Colonic mucosa (tissue), 4 donors: Measurements from ENCODE around the gene STAT2. TPM values are rescaled to one million over a fixed set of nuclear protein-coding genes. Genes with fewer than 3 reads are reported as not detected.
A peak's percentile ranks its signal among the peaks of the same experiment; 100 is the strongest.

ENCODE experiments used
- DNase-seq: peaks from one replicate; pipeline ENCODE4 v3.0.0-alpha.2; 2020
- H3K27ac ChIP-seq: fragments of 200-600 bp; one replicate; pipeline ENCODE4 v1.8.0; 2021
- H3K27me3 ChIP-seq: fragments of 200-600 bp; one replicate; pipeline ENCODE4 v1.8.0; 2021
- H3K36me3 ChIP-seq: fragments of 200-600 bp; one replicate; pipeline ENCODE4 v1.8.0; 2021
- H3K4me1 ChIP-seq: fragments of 200-600 bp; one replicate; pipeline ENCODE4 v1.8.0; 2021; ENCODE audit warnings: mild to moderate bottlenecking
- H3K4me3 ChIP-seq: fragments of 200-600 bp; one replicate; pipeline ENCODE4 v1.8.0; 2021
- H3K9ac ChIP-seq, 2 donors: one replicate each; pipeline ENCODE4 v1.7.0; 2013; ENCODE audit warnings: control low read depth in 2 of 2, low read depth in 2 of 2, low read length in 2 of 2
- H3K9me3 ChIP-seq: fragments of 200-600 bp; one replicate; pipeline ENCODE4 v1.8.0; 2021
- CTCF ChIP-seq: fragments of 200-600 bp; IDR thresholded peaks from one replicate; pipeline ENCODE4 v1.8.0; 2022; ENCODE audit warnings: antibody characterized with exemption, mild to moderate bottlenecking
- intact Hi-C: fragments of 100-400 bp; cut with DNase I; formaldehyde crosslinking; loops from one replicate; pipeline ENCODE4 v1.14.1; 2022
- total RNA-seq, 2 donors: library from RNA; stranded (reverse); fragmentation: NEBNext Ultra II Directional in 1 of 2; extraction: Animal tissue kit (Norgen Biotek cat#: 25700) in 1 of 2; gene quantifications; one replicate each; pipeline ENCODE4 v1.2.1, GENCODE V29; 2021
- donor health status: healthy.
- donor health status: DM: no; HTN: no; CAD: no.
- donor health status: DM: no; HTN: no; CAD: no.

STAT2 gene
- total RNA-seq, 2 donors from 2014 or later: 62.6 to 63.2 TPM

- Histone ChIP-seq H3K36me3 (no peaks in the 10 kb centered on the region), H3K27me3 (no peaks in the 10 kb centered on the region), H3K4me1 (peaks cover 2% of the 10 kb centered on the region), H3K4me3 (no peak overlapping the region), H3K9me3 (no peaks in the 10 kb centered on the region), H3K27ac (no peak overlapping the region), H3K9ac (no peak overlapping the region)
- DNase-seq: no peak
- intact Hi-C loops: no loop called here
- TF ChIP-seq CTCF: no peak
These were observed 55.6 kb downstream of the STAT2 start for GRCh38 chr12:56304276-56304675.

- Histone ChIP-seq H3K27me3 (no peaks in the 10 kb centered on the region), H3K4me1 (peaks cover 27% of the 10 kb centered on the region), H3K27ac (peak overlapping the region; percentile 98), H3K36me3 (no peaks in the 10 kb centered on the region), H3K4me3 (peak overlapping the region; percentile 93), H3K9me3 (no peaks in the 10 kb centered on the region), H3K9ac (peak overlapping the region in 1 of 2 donors; percentile 99)
- TF ChIP-seq CTCF: no peak
- no peak for DNase-seq
- intact Hi-C loops: no loop called here
These were observed 59.1 kb downstream of the STAT2 start for GRCh38 chr12:56300644-56301464.

GRCh38 chr12:56299853-56300643 lies 59.9 kb downstream of the STAT2 start, which contains the start of gene CS:
Gene CS (minus strand): TSS chr12:56300330. CDS start chr12:56300201, 129 bp downstream.
- Histone ChIP-seq H3K36me3 (no peaks in the 10 kb centered on the region), H3K27ac (peak within 1 kb of the TSS; percentile 98), H3K9me3 (no peaks in the 10 kb centered on the region), H3K9ac (peak within 1 kb of the TSS; percentile 80 to 99), H3K4me3 (peak within 1 kb of the TSS; percentile 93), H3K4me1 (peaks cover 29% of the 10 kb centered on the region), H3K27me3 (no peaks in the 10 kb centered on the region)
- peak; percentile 99 for DNase-seq
- intact Hi-C loops: loop anchor here (10.0 kb wide), 1 partner anchor 95 kb away; no protein-coding TSS in a partner anchor
- TF ChIP-seq CTCF: no peak

- peak; percentile 72 for DNase-seq
- H3K4me1 ChIP-seq: peaks cover 29% of the 10 kb centered on the region
- no peak for TF ChIP-seq CTCF
- H3K27me3 ChIP-seq: no peaks in the 10 kb centered on the region
- H3K9ac ChIP-seq: peak overlapping the region; percentile 80 to 99
- peak overlapping the region; percentile 98 for H3K27ac ChIP-seq
- H3K9me3 ChIP-seq: no peaks in the 10 kb centered on the region
- peak overlapping the region; percentile 93 for H3K4me3 ChIP-seq
- intact Hi-C loops: loop anchor here (10.0 kb wide), 1 partner anchor 95 kb away; no protein-coding TSS in a partner anchor
- H3K36me3 ChIP-seq: no peaks in the 10 kb centered on the region
These were observed 60.5 kb downstream of the STAT2 start for GRCh38 chr12:56299308-56299852.

GRCh38 chr12:56298828-56299227 lies 61.1 kb downstream of the STAT2 start:
- Histone ChIP-seq H3K27ac (peak overlapping the region; percentile 98), H3K4me1 (peaks cover 29% of the 10 kb centered on the region), H3K36me3 (no peaks in the 10 kb centered on the region), H3K27me3 (no peaks in the 10 kb centered on the region), H3K9me3 (no peaks in the 10 kb centered on the region), H3K4me3 (peak overlapping the region; percentile 93), H3K9ac (peak overlapping the region; percentile 80 to 99)
- TF ChIP-seq CTCF: no peak
- intact Hi-C loops: loop anchor here (10.0 kb wide), 1 partner anchor 94 kb away; no protein-coding TSS in a partner anchor
- DNase-seq: no peak
